Smooth muscle cell of the umbilical artery (primary cell): ENCODE data around the gene EIF4H. TPM values are rescaled to one million over a fixed set of nuclear protein-coding genes. Genes with fewer than 3 reads are reported as not detected.

ENCODE experiments used
- total RNA-seq: library from RNA; depleted of rRNA; stranded (reverse); fragments of >200 nt; gene quantifications from 2 replicates; pipeline ENCODE4 v1.2.3, GENCODE V29; 2014

The EIF4H gene
- 279 and 368 TPM in 2 replicates for total RNA-seq

DNA sequence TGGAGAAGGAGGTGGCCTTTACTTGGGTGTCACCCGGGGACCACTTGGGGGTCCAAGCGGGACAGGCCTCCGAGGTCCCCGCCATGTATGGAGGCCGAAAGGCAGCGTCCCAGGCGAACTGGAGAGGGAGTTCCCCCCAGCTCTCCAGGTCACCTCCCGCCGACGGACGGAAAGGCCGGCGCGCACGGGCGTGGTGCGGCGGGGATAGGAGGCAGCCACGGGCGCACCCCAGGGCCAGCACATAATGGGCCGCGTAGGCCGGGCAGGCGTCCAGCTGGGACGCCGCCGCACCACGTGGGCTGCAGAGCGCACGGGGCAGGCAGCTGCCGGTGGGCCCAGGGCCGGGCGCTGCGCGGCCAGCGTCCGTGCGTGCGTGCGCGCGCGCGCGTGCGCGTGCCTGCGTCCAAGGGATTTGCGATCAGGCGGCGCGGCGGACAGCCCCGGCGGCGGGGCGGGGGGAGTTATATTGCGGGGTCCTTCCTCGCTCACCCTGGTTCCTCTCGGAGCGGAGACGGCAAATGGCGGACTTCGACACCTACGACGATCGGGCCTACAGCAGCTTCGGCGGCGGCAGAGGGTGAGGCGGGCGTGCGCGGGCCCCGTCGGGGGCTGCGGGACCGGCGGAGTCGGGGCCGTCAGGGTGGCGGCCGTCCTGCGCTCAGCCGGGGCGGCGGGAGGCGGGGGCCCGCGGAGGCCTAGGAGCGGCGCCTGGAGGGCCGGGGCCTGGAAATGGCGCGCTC is at the start of gene EIF4H:
Gene EIF4H (plus strand): TSS at position 491 of the 740 bp plus-strand sequence. CDS start 28 bp downstream, at position 519.

Other genes with a start within 250 kb of the EIF4H start
- 0.09 and 0.59 TPM in 2 replicates for gene ELN, start 146.2 kb upstream of the EIF4H start, total RNA-seq
- gene LIMK1, start 90.6 kb upstream of the EIF4H start, total RNA-seq: 133 and 148 TPM in 2 replicates
- 0.59 and 0.88 TPM in 2 replicates for gene LAT2, start 35.6 kb downstream of the EIF4H start, total RNA-seq
- 6.2 and 12.9 TPM in 2 replicates for gene RFC2, start 80.0 kb downstream of the EIF4H start, total RNA-seq
- 37.4 and 89.4 TPM in 2 replicates for gene CLIP2, start 115.1 kb downstream of the EIF4H start, total RNA-seq